HepG2 (cell line): ENCODE measurements around the gene ATP6V0D1. TPM values are rescaled to one million over a fixed set of nuclear protein-coding genes. Genes with fewer than 3 reads are reported as not detected.

Experiments used
- KLF16 ChIP-seq, 2 experiments: sonication (generic) in 1 of 2; formaldehyde crosslinking in 1 of 2; IDR thresholded peaks; 2 replicates each; pipeline versions ENCODE4 v1.6.1 to v1.8.0; 2016 to 2023; ENCODE audit warnings: missing genetic modification reagents in 2 of 2, missing compliant biosample characterization in 1 of 2
- RFX5 ChIP-seq: IDR thresholded peaks from 2 replicates; pipeline ENCODE4 v1.6.1; 2011; ENCODE audit warnings: low read depth, low read length, improper control_type of control experiment
- ZBTB40 ChIP-seq, 2 experiments: fragments of 450-650 bp in 1 of 2; sonication (generic) in 1 of 2; formaldehyde crosslinking in 1 of 2; IDR thresholded peaks; 2 replicates each; pipeline versions ENCODE4 v1.6.1 to v1.8.0; 2016 to 2022; ENCODE audit warnings: antibody characterized with exemption in 1 of 2, mild to moderate bottlenecking in 1 of 2, missing genetic modification reagents in 1 of 2
- ZNF101 ChIP-seq: sonication (generic); formaldehyde crosslinking; IDR thresholded peaks from 2 replicates; pipeline ENCODE4 v1.4.0; 2020; ENCODE audit warnings: mild to moderate bottlenecking, low read depth, missing genetic modification reagents, borderline replicate concordance
- ZNF318 ChIP-seq: sonication (generic); formaldehyde crosslinking; IDR thresholded peaks from 2 replicates; pipeline ENCODE4 v1.4.0; 2020; ENCODE audit warnings: mild to moderate bottlenecking, missing genetic modification reagents
- ZNF597 ChIP-seq: sonication (generic); formaldehyde crosslinking; IDR thresholded peaks from 2 replicates; pipeline ENCODE4 v1.5.0; 2020; ENCODE audit warnings: missing genetic modification reagents
- ZNF678 ChIP-seq: sonication (generic); formaldehyde crosslinking; IDR thresholded peaks from 2 replicates; pipeline ENCODE4 v1.4.0; 2020; ENCODE audit warnings: mild to moderate bottlenecking, missing genetic modification reagents
- ZNF780A ChIP-seq: sonication (generic); formaldehyde crosslinking; IDR thresholded peaks from 2 replicates; pipeline ENCODE4 v1.8.0; 2022; ENCODE audit warnings: mild to moderate bottlenecking, missing genetic modification reagents, moderate library complexity
- polyA plus RNA-seq, 8 experiments: library from polyadenylated mRNA; depleted of rRNA in 3 of 8; stranded (reverse) in 7 of 8; unstranded in 1 of 8; fragments of >200 nt; fragmentation: Illumina TruSeq in 4 of 8; extraction: Trizol in 4 of 8; gene quantifications; 2 replicates each; pipeline versions ENCODE4 v1.2.1 to v1.2.3, GENCODE V29; 2011 to 2016; ENCODE audit warnings: low read depth in 4 of 8, missing spikeins in 1 of 8, mixed read lengths in 1 of 8; ENCODE audit not compliant: insufficient read depth in 1 of 8
- total RNA-seq, 5 experiments: library from RNA; depleted of rRNA; stranded (reverse); fragments of >200 nt; fragmentation: Illumina TruSeq; extraction: Trizol; gene quantifications; 2 replicates each; pipeline ENCODE4 v1.2.3, GENCODE V29; 2016; ENCODE audit warnings: low read depth in 1 of 5

Gene ATP6V0D1
- total and polyA plus RNA-seq, 2 of the 13 experiments (the other 11 are each of a cell fraction or from before 2014, with no cell fraction given) = 51.1 to 61.3 TPM

DNA sequence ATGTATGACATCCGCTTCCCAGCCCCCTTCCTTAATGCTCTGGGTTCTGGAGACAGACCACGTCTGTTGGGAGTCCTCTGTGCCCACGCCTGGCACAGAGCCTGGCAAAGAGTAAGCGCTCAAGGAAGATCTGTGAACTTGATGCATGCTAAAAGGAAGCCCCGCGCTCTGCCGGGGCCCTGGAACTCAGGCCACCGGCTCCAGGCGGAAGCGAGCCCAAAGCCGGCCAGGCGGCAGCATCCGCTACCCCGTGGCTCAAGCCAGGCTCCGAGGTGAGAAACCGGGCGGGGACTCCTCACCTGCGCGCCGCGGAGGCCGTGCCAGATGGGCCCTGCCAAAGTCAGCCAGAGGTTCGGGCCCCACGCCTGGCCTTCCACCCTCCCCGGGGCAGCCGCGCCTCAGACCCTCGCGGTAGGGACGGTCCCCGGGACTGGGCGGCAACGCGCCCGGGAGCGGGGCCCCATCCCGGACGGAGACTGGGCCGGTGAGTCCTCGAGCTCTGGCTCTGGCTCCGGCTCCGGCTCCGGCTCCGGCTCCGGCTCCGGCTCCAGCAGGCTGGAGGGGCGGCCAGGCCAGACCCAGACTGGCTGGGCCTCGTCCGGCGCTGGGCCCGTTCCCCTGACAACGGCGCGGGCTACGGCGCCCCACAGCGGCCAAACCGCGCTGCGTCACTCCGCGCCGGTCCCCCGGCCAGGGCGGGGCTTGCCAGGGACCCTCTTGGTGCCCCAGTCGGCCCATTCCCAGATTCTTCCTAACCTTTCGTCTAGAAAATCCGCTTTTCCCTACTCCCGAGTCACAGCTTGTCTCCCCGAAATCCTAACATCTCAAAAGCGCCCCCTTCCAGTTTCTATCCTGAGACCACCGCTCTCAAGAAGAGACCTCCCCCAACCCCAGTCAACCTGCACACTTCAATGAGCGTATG is 64.8 kb downstream of the ATP6V0D1 start, which contains the start of gene ZDHHC1 (continued):
- TF ChIP-seq ZBTB40 (IDR thresholded peaks at IDR 0.05) = no peak
- no peak; the same call in 1 of the 2 replicates for TF ChIP-seq ZBTB40 (CRISPR knock-in tag; IDR thresholded peaks at IDR 0.05)
- no peak for TF ChIP-seq ZNF780A (CRISPR knock-in tag)
- no peak for TF ChIP-seq RFX5
- 0 out of 2 replicates have a peak, but pooled peaks have one; percentile 26 for TF ChIP-seq ZNF678 (CRISPR knock-in tag)
- no peak for TF ChIP-seq ZNF318 (CRISPR knock-in tag)
- no peak for TF ChIP-seq ZNF597 (CRISPR knock-in tag)
- TF ChIP-seq KLF16 (CRISPR knock-in tag; IDR thresholded peaks at IDR 0.05) = no peak
- no peak for TF ChIP-seq ZNF101 (CRISPR knock-in tag)
